ENCODE data around the gene MGLL.
A peak's percentile ranks its signal among the peaks of the same experiment; 100 is the strongest.
"Not testable (repeated sequence)": the region's sequence is repeated elsewhere in the genome, so short reads cannot be mapped to it uniquely, and the experiment has no call there.

Gene MGLL

DNA sequence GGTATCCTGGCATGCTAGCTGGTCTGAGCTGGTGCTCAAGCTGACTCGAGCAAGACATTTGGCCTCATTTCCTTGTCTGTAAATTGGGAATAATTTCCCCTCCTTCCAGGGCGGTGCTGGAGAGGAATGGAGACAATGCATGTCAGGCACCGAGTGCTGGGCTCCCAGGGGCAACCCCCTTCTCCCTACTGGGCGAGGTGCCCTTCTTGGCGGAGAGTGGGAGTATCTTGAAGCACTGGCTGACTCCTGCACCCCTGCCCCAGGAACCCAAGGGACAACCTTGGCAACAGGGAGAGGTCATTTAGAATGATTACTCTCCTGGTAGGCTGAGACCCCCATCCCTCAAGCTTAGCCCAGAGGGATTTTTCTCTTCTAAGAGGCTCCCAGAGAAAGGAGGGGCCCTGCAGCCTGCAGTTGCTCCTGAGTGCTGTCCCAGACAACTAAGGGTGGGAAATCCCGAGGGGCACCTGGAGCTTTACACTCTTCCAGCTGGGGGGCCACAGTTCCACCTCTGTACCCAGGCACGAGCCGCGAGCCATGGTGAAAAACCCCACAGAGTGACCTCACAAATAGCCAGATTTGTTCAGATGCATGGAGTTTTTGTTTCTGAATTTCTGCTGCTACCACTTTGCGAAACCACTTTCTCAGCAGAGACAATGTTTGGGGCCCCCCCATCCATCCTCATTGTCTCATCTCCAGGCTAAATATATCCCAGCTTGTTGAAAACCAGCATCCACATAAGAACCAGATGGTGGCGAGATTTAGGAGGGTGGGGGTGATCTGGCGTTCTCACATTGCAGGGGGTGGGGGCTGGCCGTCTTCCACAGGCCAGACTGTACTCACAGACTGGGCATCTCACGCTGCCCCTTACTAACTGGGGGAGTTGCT is 104.7 kb downstream of the MGLL start:
- intact Hi-C loops (cut with DNase I), result no loop called here
- DNase-seq, result peak in 3 of 10 donors; percentile 80 to 86 (median 80)

GRCh38 chr3:127716384-127716783 is 105.9 kb downstream of the MGLL start:
- peak in 2 of 10 donors; percentile 37 to 64 for DNase-seq
- intact Hi-C loops (cut with DNase I), result no loop called here

DNA sequence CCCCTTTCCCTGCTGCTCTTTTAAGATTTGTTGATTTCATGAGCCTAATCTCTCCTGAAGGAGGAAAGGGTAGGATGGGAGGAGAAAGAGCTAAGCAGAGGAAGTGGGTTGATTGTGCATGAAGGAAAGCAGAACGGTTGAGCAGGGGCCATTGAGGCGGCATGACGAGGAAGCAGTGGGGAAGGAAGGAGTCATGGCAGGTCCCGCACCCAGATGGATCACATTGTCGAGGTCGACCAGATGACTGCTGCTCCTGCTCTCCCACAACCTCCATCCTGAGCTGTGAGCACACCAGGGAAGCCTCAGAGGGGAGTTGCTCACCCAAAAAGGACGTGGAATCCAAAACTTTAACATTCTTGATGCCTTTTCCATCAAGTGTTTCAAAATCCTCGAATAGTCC is 106.8 kb downstream of the MGLL start:
- intact Hi-C loops (cut with DNase I), result no loop called here
- peak in 3 of 10 donors; percentile 17 to 66 (median 25) for DNase-seq

- intact Hi-C loops (cut with DNase I), result no loop called here
- peak in 1 of 10 donors; percentile 80 for DNase-seq
These were observed 107.4 kb downstream of the MGLL start for GRCh38 chr3:127714866-127715265.

DNA sequence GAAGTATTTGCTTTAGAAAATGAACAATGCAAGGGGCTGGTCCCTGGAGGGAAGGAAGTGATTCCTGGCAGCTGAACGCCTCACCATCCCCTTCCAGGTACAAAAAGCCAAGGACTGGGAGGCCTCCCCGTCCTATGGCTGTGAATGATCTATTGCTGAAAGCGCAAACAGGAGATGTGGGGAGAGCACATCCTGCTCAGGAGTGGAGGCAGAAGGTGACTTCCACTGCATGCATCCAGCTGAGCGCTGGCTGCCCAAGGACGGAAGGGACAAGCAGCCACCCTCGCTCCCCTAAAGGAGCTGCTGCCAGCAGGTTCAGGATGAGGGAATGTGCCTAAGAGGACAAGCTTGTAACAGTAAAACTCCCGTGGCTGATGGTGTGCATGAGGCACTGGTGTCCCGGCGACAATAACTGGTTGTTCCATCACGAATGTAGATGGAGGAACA is 108.2 kb downstream of the MGLL start:
- peak in 3 of 10 donors; percentile 37 to 77 (median 62) for DNase-seq
- intact Hi-C loops (cut with DNase I), result no loop called here

DNA sequence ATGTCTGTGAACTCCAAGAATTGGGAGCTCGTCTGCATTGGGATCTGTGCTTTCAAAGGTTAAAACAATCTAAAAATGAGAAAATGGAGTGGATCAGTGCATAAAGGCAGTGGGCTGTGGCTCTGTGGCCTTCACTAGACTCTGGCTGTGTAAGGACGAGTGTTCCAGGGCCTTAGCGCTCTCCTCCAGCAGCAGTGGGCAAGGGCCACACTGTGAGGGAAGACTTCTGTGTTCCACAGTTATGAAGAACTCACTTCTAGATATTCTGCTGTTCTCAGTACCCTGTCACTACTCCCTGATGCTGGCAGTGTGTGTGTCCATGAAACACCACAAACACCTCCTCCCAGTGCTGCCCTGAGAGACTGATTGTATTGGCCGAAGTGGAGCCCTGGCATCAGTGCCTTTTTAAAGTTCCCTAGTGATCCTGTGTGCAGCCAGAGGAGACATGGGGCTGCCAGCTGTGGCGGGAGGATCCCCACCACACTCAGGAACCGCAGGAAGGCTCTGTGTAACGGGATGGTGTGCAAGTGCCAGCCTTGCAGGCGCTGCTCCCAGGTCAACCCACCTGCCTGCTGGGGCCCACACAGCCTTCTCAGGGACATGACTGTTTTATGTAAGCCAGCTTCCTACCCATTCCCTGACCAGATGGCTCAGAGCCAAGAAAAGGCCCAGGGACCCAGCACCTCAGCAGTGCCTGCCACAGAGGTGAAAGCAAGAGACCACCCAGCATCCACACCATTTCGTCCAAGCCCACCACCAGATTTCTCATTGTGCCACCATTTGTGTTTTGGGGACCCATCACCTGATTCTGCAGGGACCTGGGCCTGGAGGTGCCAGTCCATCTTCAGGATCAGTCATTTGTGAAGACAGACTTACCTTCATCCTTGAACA is 109.2 kb downstream of the MGLL start:
- peak in 3 of 10 donors; percentile 45 to 60 (median 58) for DNase-seq
- intact Hi-C loops (cut with DNase I), result no loop called here

DNA sequence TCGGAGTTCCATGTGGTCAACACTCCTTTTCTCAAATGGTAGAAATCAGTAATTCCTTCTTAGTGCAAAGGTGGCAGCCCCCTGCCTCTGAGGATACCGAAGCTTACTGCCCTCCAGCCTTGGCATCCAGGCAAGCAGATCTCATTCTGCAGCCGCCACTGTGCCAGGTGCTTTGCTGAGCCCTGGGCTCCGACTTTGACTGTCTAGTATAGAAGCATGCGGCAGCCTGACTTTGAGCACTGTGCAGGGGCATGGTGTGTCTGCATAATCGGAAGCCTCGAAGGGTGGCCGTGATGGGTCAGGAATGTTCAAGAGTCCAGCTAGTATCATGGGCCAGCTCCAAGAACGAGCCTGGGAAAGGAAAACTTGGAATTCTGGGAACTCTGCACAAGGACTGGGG is 109.9 kb downstream of the MGLL start:
- peak in 3 of 10 donors; percentile 61 to 77 (median 67) for DNase-seq
- intact Hi-C loops (cut with DNase I), result no loop called here

- peak in 3 of 10 donors; percentile 28 to 58 (median 56) for DNase-seq
- intact Hi-C loops (cut with DNase I), result no loop called here
These were observed 110.4 kb downstream of the MGLL start for GRCh38 chr3:127711896-127712295.

- intact Hi-C loops (cut with DNase I), result no loop called here
These were observed 111.2 kb downstream of the MGLL start for GRCh38 chr3:127711021-127711695.

DNA sequence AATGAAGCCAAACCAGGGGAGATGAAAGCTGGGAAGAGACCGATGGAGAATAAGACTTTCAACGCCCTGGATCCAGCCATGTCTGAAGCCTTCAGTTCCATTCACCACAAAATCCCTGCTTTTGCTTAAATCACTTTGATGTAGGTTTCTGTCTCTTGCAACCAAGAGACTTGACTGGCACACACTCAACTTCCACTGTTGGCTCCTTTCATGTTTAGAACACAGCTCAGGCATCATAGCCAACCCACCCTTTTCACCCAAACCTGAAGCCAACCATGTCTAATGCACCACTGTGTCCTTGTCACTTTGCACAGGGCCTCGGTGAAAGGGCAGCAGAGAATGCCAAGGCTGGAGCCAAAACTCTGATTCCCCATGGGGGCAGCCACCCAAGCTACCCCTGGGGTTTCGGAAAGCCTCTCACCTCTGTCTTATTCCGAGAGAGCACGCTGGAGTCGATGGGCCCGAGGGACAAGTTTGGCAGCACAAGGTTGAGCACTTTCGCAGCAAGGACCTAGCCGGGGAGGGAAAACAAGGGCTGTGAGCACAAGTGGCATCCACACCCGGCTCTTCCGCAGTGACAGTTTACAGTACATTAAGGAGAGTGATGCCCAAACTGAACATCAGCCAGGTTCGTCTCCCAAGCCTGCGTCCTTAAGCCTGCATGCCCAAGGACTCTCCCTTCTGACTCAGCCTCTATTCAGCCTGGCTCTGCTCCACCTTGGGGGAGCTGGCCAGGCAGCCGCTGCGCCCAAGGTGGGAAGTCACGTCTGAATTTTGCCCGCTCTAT is 112.0 kb downstream of the MGLL start:
- intact Hi-C loops (cut with DNase I), result no loop called here
- DNase-seq, result peak in 4 of 10 donors; percentile 8 to 81 (median 66)

More at GRCh38 chr3:127711021-127711695, 111.2 kb downstream of the MGLL start:
- peak in 3 of 10 donors; percentile 11 to 70 (median 32) for DNase-seq

GRCh38 chr3:127709320-127710060 is 112.8 kb downstream of the MGLL start:
- DNase-seq, result peak in 1 of 10 donors; percentile 32
- intact Hi-C loops (cut with DNase I), result no loop called here

GRCh38 chr3:127708837-127709236 is 113.5 kb downstream of the MGLL start:
- intact Hi-C loops (cut with DNase I), result no loop called here
- no peak for DNase-seq

DNA sequence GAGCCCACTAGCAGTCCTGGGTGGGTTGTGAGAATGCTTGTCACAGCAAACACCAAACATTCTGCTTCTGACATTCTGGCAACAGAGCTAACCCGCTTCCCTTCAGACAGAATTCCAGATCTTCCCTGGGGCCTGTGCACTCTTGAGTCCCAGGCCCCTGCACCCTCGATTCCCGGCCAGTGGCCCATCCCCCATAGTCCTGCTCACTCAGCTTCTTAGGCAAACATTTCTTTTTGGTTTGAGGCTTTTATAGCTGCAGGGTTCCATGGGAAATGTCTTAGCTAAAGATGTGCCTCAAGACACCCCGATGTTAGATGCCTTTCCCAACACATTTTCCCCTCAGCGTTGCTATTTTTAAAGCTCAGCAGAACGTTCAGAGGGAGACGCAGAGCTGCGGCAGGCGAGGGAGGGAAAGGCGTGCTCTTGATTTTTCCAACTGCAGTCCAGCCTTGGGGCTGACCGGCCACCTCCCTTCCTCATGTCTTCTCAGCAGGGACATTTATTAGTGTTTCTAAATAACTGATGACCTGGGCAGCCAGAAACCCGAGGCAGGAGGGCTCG is 114.4 kb downstream of the MGLL start:
- intact Hi-C loops (cut with DNase I), result no loop called here
- DNase-seq, result peak in 3 of 10 donors; percentile 15 to 89 (median 76)

GRCh38 chr3:127706785-127707351 is 115.4 kb downstream of the MGLL start:
- intact Hi-C loops (cut with DNase I), result no loop called here
- DNase-seq, result peak in 4 of 10 donors; percentile 11 to 65 (median 61)

- intact Hi-C loops (cut with DNase I), result no loop called here
- DNase-seq, result peak in 4 of 10 donors; percentile 15 to 89 (median 82)
These were observed 116.0 kb downstream of the MGLL start for GRCh38 chr3:127706312-127706711.

DNA sequence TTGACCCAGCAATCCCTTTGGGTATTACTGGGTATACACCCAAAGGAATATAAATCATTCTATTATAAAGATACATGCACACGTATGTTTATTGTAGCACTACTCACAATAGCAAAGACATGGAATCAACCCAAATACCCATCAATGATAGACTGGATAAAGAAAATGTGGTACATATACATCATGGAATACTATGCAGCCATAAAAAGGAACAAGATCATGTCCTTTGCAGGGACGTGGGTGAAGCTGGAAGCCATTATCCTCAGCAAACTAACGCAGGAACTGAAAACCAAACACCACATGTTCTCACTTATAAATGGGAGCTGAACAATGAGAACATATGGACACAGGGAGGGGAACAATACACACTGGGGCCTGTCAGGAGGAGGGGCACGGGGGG is 117.5 kb downstream of the MGLL start:
- intact Hi-C loops (cut with DNase I); DNase-seq: not testable (repeated sequence)

DNA sequence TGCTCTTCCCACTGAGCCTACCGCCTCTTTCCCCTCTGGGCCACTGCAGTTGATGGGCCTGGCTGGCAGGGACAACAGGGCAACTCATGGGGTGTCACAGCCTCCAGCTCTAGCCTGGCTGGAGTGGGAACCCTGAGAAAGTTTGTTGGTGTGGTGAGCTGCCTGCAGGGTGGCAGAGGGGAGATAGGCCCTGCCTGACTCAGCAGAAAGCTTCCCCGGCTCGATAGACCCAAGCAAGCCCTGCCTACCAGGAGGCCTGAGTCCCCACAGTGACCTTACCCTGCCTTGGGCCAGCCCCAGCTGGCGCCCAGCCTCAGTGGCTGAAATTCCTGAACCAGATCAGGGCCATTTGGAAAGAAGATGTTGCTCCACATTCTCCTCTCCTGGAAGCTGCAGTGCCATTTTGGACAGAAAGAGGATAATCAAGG is 120.2 kb downstream of the MGLL start:
- DNase-seq, result peak in 3 of 10 donors; percentile 43 to 62 (median 56)
- intact Hi-C loops (cut with DNase I), result no loop called here
